Activated naive CD4-positive, alpha-beta T cell treated with anti-CD3 and anti-CD28 coated beads, Interleukin-2, amount 50 U/mL, for 24 hours (primary cell): ENCODE results near the gene NDNF.

ENCODE experiments used
- H3K27ac Mint-ChIP-seq: one replicate; pipeline ENCODE4 v1.8.0; 2021; ENCODE audit warnings: mild to moderate bottlenecking, mixed read lengths
- H3K27me3 Mint-ChIP-seq: one replicate; pipeline ENCODE4 v1.8.0; 2021; ENCODE audit warnings: mixed read lengths
- H3K36me3 Mint-ChIP-seq: one replicate; pipeline ENCODE4 v1.8.0; 2021; ENCODE audit warnings: mixed read lengths
- H3K4me1 Mint-ChIP-seq: one replicate; pipeline ENCODE4 v1.8.0; 2021; ENCODE audit warnings: mixed read lengths
- H3K4me3 Mint-ChIP-seq: one replicate; pipeline ENCODE4 v1.8.0; 2021; ENCODE audit warnings: mild to moderate bottlenecking, mixed read lengths
- H3K9me3 Mint-ChIP-seq: one replicate; pipeline ENCODE4 v1.8.0; 2021; ENCODE audit warnings: mixed read lengths

The NDNF gene

DNA sequence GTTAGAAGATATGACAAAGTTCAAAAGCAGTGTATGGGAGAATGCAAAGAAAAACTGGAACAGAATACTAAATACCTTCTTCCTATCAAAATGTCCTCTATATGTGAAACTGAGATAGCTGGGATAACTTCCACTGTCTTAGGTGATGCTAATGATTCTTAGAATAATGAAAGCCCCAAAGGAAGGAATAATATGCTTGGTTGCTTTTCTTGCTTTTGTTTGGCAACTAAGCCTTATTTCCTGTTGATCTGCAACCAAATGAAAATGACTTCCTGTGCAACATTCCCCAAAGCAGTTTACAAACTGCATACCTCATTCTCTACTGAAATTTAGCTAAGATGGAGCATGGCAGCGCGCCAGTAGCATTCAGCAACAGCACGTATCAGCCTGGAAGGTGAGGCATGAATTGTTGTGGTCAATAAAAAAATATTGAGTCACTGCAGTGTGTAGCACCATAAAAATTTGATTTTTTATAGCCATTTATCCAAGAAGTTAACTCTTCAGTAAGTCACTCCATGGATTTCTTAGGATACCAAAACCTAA, 18.7 kb downstream of the NDNF start:
- no peaks in the 10 kb centered on the region for H3K36me3 Mint-ChIP-seq
- no peak overlapping the region for H3K4me3 Mint-ChIP-seq
- peaks cover 10% of the 10 kb centered on the region for H3K27me3 Mint-ChIP-seq
- H3K9me3 Mint-ChIP-seq: no peaks in the 10 kb centered on the region
- H3K27ac Mint-ChIP-seq: no peak overlapping the region
- H3K4me1 Mint-ChIP-seq: peaks cover 4% of the 10 kb centered on the region

GRCh38 chr4:121050300-121050699, 22.0 kb downstream of the NDNF start:
- Mint-ChIP-seq H3K27me3 (peaks cover 2% of the 10 kb centered on the region), H3K36me3 (no peaks in the 10 kb centered on the region), H3K4me1 (peaks cover 4% of the 10 kb centered on the region), H3K27ac (no peak overlapping the region), H3K4me3 (no peak overlapping the region), H3K9me3 (no peaks in the 10 kb centered on the region)

GRCh38 chr4:121049072-121049599, 23.2 kb downstream of the NDNF start:
- H3K9me3 Mint-ChIP-seq: no peaks in the 10 kb centered on the region
- peaks cover 2% of the 10 kb centered on the region for H3K27me3 Mint-ChIP-seq
- H3K27ac Mint-ChIP-seq: no peak overlapping the region
- peaks cover 4% of the 10 kb centered on the region for H3K4me1 Mint-ChIP-seq
- H3K36me3 Mint-ChIP-seq: no peaks in the 10 kb centered on the region
- no peak overlapping the region for H3K4me3 Mint-ChIP-seq

GRCh38 chr4:121048165-121048564, 24.2 kb downstream of the NDNF start:
- Mint-ChIP-seq H3K4me3 (no peak overlapping the region), H3K9me3 (no peaks in the 10 kb centered on the region), H3K4me1 (peaks cover 4% of the 10 kb centered on the region), H3K27me3 (peaks cover 2% of the 10 kb centered on the region), H3K36me3 (no peaks in the 10 kb centered on the region), H3K27ac (no peak overlapping the region)

DNA sequence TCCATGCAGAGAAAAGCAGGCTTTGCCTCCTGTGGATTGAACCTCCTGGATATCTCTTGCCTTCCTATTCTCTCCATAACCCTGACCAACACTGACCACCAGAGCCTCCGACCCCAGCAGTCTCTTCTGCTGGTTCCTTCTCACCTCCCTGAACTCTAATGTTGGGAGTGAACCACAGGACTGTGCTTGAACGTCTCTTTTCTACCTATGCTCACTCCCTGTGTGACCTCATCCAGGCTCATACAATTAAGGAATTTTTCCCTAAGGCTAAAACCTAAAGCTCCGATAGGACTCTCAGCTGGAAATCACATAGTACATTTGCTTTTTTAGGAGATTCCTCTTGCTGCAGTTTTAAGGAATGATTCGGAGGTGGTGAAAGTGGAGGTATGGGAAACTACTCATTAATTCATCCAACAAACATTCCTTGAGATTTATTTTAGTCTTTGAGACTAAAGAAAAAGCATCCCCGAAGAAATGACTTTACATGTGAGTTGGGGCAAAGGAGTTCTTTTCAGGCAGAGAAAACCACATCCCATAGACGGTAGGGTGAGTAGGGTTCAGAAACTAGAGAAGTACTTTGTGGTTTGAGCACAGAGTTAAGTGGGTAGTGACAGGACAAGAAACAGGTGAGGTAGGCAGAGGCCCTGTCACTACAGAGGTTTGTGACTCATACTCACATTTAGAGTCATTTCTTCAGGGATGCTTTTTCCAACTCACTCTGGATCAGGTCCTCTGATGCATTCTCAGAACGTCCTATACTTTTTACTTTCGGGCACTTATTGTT, 30.8 kb downstream of the NDNF start:
- H3K4me1 Mint-ChIP-seq: peaks cover 14% of the 10 kb centered on the region
- peak overlapping the region; percentile 6 for H3K27ac Mint-ChIP-seq
- no peaks in the 10 kb centered on the region for H3K27me3 Mint-ChIP-seq
- no peaks in the 10 kb centered on the region for H3K9me3 Mint-ChIP-seq
- peak overlapping the region; percentile 37 for H3K4me3 Mint-ChIP-seq
- no peaks in the 10 kb centered on the region for H3K36me3 Mint-ChIP-seq

DNA sequence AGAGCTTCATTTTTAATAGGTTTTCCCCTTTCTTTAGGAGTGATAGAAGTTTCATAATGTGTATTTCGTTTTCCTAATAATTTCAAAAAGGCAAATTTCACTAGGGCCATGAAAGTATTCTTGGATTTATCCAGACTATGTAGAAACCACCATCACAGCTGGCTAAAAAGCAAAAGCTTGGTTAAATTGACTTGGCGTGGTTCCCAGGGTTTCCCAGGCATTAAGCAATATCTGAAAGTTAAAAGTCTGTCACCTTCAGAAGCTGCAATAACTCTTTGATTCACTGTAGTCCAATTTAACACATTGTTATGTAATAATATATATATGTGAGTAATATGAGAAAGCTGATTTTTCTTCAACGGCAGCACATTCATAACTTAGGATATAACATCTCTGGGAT, 38.3 kb downstream of the NDNF start:
- no peaks in the 10 kb centered on the region for H3K36me3 Mint-ChIP-seq
- no peak overlapping the region for H3K27ac Mint-ChIP-seq
- no peak overlapping the region for H3K4me3 Mint-ChIP-seq
- H3K4me1 Mint-ChIP-seq: no peaks in the 10 kb centered on the region
- H3K27me3 Mint-ChIP-seq: no peaks in the 10 kb centered on the region
- no peaks in the 10 kb centered on the region for H3K9me3 Mint-ChIP-seq

DNA sequence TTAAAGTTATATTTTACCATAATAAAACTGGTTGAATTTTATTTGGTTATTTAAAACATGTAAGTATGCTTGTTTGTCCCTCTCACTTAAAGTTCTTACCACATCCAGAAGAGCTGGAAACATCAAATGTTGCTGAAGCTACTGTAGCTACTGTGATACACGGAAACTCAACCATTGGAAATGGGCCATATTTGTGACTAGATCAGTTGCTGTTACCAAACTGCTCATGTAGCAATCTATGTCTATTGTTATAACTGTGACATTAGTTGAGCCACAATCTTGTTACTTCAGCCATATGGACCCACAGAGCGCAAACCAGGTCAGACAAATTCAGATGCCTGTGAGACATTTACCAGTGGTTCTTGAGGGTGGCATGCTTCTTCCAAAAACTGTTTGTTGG, 41.6 kb downstream of the NDNF start:
- H3K36me3 Mint-ChIP-seq: no peaks in the 10 kb centered on the region
- H3K9me3 Mint-ChIP-seq: no peaks in the 10 kb centered on the region
- H3K27me3 Mint-ChIP-seq: peaks cover 1% of the 10 kb centered on the region
- H3K4me1 Mint-ChIP-seq: no peaks in the 10 kb centered on the region
- no peak overlapping the region for H3K27ac Mint-ChIP-seq
- no peak overlapping the region for H3K4me3 Mint-ChIP-seq

GRCh38 chr4:121030131-121030530, 42.2 kb downstream of the NDNF start:
- H3K27me3 Mint-ChIP-seq: peaks cover 1% of the 10 kb centered on the region

DNA sequence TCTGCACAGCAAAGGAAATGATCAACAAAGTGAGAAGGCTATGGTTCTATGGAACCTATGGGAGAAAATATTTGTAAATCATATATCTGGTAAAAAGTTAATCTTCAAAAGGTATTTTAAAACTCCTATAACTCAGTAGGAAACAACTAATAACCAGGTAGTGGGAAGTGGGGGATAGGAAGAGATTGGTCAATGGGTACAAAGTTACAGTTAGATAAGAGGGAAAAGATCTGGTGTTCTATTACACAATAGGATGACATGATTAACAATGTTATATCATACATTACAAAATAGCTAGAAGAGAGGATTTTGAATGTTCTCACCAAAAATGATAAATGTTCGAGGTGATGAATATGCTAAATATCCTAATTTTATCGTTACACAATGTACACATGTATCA, 46.3 kb downstream of the NDNF start:
- H3K9me3 Mint-ChIP-seq: no peaks in the 10 kb centered on the region
- no peaks in the 10 kb centered on the region for H3K4me1 Mint-ChIP-seq
- H3K36me3 Mint-ChIP-seq: peaks cover 2% of the 10 kb centered on the region
- no peak overlapping the region for H3K27ac Mint-ChIP-seq
- no peak overlapping the region for H3K4me3 Mint-ChIP-seq
- peaks cover 3% of the 10 kb centered on the region for H3K27me3 Mint-ChIP-seq

More at GRCh38 chr4:121030131-121030530, 42.2 kb downstream of the NDNF start:
- Mint-ChIP-seq H3K36me3 (no peaks in the 10 kb centered on the region), H3K4me1 (no peaks in the 10 kb centered on the region), H3K27ac (no peak overlapping the region), H3K4me3 (no peak overlapping the region), H3K9me3 (no peaks in the 10 kb centered on the region)

- no peaks in the 10 kb centered on the region for H3K9me3 Mint-ChIP-seq
- peaks cover 3% of the 10 kb centered on the region for H3K27me3 Mint-ChIP-seq
- H3K4me1 Mint-ChIP-seq: no peaks in the 10 kb centered on the region
- H3K36me3 Mint-ChIP-seq: peaks cover 2% of the 10 kb centered on the region
- no peak overlapping the region for H3K27ac Mint-ChIP-seq
- no peak overlapping the region for H3K4me3 Mint-ChIP-seq
Observed at GRCh38 chr4:121025540-121025939, 46.8 kb downstream of the NDNF start.

DNA sequence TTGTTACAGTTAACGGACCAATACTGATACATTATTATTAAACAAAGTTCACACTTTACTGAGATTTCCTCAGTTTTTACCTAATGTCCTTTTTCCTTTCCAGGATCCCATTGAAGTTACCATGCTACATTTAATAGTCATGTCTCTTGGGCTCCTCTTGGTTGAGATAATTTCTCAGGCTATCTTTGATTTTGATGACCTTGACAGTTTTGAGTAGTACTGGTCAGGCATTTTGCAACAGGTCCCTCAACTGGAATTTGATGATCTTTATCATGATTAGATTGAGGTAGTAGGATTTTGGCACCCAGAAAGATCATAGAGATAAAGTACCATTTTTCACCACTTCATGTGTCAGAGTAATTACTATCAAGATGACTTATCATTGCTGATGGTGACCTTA, 53.8 kb downstream of the NDNF start:
- Mint-ChIP-seq H3K4me3 (no peak overlapping the region), H3K27me3 (peaks cover 1% of the 10 kb centered on the region), H3K9me3 (no peaks in the 10 kb centered on the region), H3K27ac (no peak overlapping the region), H3K4me1 (peaks cover 16% of the 10 kb centered on the region), H3K36me3 (peaks cover 2% of the 10 kb centered on the region)

DNA sequence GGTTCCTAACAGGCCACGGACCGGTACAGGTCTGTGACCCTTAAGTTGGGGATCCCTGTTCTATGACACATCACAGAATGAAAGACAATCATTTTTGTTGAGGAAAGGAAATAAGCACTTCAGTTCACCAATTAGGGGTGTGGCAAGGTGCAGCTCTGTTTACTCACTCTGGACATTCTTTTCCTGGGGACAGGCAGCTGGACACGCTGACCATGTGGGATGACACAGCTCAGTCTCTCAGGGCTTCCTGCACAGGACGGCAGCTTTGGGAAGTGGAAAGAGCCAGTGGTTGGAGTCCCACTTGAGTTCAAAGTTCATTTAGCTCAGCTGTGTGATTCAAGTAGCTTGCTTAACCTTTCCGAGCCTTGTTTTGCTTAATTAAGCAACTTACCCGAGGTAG, 55.7 kb downstream of the NDNF start:
- Mint-ChIP-seq H3K4me1 (peaks cover 31% of the 10 kb centered on the region), H3K9me3 (no peaks in the 10 kb centered on the region), H3K36me3 (no peaks in the 10 kb centered on the region), H3K27ac (no peak overlapping the region), H3K4me3 (no peak overlapping the region), H3K27me3 (no peaks in the 10 kb centered on the region)

DNA sequence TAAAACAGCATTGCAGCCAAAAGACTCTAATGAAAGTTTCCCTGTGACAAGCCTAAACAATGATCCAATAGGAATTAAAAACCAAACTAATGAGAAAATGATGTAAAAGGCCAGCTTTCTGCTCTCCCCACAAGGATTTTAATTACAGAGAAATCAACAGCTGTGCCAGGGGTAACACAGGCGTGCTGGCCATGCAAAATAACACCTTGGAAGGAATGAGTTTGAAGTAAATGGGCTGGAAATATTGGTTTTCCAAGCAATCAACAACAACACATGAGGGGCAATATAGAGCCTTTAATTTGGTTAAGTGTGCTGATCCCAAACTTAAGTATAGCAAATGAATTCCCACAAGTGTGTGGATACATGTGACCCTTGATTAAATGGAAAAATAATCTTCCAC, 56.9 kb downstream of the NDNF start:
- H3K36me3 Mint-ChIP-seq: no peaks in the 10 kb centered on the region
- H3K4me1 Mint-ChIP-seq: peaks cover 43% of the 10 kb centered on the region
- no peaks in the 10 kb centered on the region for H3K27me3 Mint-ChIP-seq
- no peaks in the 10 kb centered on the region for H3K9me3 Mint-ChIP-seq
- H3K4me3 Mint-ChIP-seq: no peak overlapping the region
- H3K27ac Mint-ChIP-seq: no peak overlapping the region

DNA sequence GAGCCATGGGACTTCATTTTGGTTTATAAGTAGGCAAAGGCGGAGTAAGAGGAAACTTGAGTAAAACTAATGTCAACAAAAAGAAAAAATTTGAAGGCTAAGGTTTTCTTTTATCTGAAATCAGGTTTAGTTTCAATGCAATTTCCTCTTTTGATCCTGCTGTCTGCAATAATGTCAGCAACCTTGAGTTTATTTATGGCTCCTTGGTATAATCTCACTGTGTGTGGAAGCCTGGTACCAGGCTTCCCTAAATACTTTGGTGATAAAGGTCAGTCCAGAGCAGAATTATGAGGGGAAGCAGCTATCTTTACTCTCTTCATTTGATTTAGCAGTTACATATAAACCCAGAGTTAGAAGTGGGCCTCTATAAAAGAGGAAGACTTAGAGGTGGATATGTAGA, 57.8 kb downstream of the NDNF start:
- no peaks in the 10 kb centered on the region for H3K9me3 Mint-ChIP-seq
- no peaks in the 10 kb centered on the region for H3K27me3 Mint-ChIP-seq
- peaks cover 52% of the 10 kb centered on the region for H3K4me1 Mint-ChIP-seq
- no peak overlapping the region for H3K27ac Mint-ChIP-seq
- no peaks in the 10 kb centered on the region for H3K36me3 Mint-ChIP-seq
- no peak overlapping the region for H3K4me3 Mint-ChIP-seq

GRCh38 chr4:121011780-121012340, 60.5 kb downstream of the NDNF start:
- Mint-ChIP-seq H3K27me3 (no peaks in the 10 kb centered on the region), H3K36me3 (no peaks in the 10 kb centered on the region), H3K4me3 (no peak overlapping the region), H3K4me1 (peaks cover 76% of the 10 kb centered on the region), H3K27ac (no peak overlapping the region), H3K9me3 (no peaks in the 10 kb centered on the region)

- Mint-ChIP-seq H3K36me3 (no peaks in the 10 kb centered on the region), H3K27ac (no peak overlapping the region), H3K4me1 (peaks cover 81% of the 10 kb centered on the region), H3K9me3 (no peaks in the 10 kb centered on the region), H3K4me3 (no peak overlapping the region), H3K27me3 (no peaks in the 10 kb centered on the region)
Observed at GRCh38 chr4:121011138-121011537, 61.2 kb downstream of the NDNF start.
